Renal cortical epithelial cell (primary cell): ENCODE data around the gene AACS. TPM values are rescaled to one million over a fixed set of nuclear protein-coding genes. Genes with fewer than 3 reads are reported as not detected.
"Not testable (repeated sequence)": the region's sequence is repeated elsewhere in the genome, so short reads cannot be mapped to it uniquely, and the experiment has no call there.

Experiments
- DNase-seq: peaks from one replicate; pipeline ENCODE4 v3.0.0-alpha.2; 2011; ENCODE audit warnings: low read depth
- total RNA-seq: library from RNA; depleted of rRNA; stranded (reverse); fragments of >200 nt; gene quantifications from 2 replicates; pipeline ENCODE4 v1.2.3, GENCODE V29; 2014

The AACS gene
- total RNA-seq, 1 donor from 2014 or later, result 43.3 TPM

DNA sequence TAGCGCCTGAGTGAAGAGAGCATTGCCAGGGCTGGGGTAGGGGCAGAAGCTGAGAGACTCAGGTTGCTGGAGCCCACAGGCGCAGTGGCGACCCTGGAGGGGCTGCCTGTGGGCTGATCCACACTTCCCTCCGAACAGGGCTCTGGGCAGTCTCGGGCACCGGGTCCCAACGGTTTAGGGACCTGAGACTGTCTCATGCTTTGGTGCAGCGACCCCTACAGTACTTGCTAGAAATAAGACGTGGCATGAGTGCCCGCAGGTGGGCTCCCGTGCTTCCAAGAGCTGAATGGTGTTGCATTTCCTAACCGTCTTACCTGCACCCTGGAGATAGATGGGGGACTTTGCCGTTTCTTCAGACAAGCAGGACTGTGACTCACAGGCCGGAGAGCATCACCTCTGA lies 57.4 kb downstream of the AACS start:
- DNase-seq, result no peak

DNA sequence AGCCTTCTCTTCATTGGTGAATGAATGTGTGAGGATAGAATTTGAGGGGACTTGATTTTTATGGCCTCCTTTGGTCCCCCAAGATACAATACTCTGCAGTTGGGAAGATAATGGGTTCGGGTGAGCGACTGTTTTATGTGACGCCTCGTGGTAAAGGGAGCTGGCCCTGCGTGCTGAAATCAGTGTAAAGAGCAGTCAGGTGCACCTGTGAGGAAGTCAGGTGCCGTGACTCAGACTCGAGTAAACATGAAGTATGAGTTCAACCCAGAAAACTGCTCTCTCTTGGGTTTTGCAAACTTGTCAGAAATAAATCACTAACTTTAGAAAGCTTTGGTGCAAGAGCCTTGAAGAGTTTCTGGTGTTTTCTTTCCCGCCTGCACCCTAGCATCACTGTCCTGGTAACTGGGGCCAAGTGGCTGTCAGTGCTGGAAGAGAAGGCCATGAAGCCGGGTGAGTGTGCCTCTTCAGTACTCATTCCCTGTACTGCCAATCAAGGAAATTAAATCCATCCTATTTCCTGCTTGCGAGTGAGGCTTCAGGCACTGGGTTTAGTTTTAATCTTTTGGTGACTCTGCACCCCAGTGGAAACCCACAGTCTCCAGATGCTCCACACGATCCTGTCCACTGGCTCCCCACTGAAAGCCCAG lies 59.2 kb downstream of the AACS start:
- DNase-seq, result peak; percentile 30

DNA sequence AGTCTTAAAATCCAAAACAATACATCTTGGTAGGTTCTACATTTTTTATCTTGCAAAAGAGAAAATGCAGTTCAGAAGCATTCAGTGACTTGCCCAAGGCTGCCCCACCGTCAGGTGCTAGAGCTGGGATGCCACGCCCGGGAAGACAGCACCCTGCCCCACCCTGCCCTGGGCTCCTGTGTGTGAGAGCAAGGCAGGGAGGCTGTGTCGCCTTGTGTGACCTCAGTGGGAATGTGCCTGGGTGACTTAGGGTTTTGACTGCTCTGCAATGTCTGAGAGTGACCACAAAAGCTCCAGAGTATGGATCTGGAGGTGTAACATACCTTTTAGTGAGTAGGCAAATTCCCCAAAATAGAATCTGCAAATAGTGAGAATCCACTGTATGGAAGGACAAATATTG lies 60.0 kb downstream of the AACS start:
- DNase-seq, result no peak

DNA sequence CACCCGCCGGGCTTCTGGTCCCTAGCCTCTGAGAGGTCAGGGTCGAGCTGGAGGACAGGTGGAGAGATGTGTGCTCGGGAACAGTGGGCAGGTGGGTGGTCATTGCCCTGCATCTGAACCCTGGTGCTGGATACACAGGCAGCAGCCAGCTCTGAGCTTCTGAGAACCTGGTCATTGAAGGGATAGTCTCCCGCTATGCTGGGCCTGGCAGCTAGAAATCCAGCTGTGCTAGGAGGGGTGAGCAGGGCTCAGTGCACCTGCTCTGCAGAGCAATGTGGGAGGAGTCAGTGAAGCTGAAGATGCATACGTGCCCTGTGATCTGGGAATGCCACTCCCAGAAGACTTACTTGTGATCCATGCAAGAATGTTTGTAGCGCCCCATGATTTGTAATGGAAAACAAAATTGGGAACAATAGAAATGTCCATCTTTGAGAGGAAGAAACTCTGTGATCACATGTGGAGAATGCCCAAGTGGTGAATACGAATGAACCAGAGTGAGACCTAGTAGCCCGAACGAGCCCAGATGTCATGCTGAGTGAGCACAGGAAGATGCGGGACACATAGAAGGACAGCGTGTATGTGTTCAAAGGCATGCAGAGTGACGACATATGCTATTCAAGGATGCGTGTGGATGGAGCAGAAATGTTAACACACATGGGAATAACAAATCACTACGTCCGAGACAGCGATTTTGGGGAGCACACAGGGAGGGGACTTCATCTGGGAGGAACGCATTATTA lies 63.4 kb downstream of the AACS start:
- DNase-seq, result no peak

DNA sequence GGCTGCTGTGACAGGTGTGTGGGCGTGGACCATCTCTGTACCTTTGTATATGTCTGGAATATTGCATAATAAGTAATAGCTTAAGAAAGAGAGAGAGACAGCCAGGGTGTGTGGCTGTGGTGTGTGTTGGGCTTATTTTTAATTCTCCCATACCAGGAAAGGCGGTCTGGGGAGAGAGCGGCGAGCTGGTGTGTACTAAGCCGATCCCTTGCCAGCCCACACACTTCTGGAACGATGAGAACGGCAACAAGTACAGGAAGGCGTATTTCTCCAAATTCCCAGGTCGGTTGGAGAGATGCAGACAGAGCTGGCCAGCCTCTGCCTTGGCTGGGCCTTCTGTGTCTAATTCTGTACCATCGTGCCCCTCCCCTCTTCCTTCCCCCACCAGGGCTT lies 63.9 kb downstream of the AACS start:
- no peak for DNase-seq

DNA sequence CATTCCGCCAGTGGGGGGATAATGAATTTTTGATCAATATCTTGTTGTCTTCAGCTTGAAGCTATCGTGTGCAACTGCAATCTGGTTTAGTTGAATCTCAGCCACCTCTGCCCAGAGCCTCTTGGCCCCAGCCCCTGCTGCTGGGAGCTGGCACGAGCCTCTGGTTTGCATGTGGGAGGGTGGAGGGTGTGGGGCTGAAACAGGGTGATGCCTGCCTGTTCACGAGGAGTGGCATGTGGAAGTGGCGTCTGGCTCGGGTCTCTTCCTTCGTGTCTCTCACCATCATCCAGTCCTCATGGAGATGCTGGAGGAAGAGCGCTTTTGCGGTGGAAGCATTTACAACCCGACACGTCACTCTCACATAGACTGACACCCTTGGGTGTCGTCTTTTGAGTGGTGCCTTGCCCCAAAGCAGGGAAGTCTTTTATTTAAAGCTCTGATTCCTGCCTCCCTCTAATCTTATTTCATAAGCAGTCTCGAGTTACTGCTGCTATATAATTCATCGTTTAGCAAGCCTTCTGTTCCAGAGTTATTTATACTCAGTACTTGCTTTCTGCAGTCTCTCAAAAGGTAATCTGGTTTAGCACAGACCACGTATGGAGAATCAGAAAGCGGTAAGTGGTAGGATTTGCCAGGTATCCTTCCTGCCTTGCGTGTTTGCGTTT lies 64.5 kb downstream of the AACS start:
- DNase-seq, result no peak

DNA sequence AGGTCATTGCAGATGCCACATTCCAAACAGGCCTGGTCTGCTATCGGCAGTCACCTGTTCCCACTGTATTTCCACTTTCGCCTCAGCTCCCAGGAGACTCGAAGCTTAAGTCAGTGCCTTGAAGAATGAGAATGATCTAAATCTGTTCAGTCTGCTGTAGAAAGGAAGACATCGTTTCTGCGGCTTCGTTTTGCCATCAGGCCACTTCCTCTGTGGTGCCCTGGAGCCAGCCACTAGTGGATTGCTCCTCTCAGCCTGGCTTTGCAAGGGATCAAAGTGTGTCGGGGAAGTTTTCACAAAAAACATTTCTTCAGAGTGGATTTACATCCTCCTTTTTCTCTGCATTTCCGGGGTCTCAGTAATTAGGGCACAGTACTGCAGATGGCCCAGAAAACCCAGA lies 66.7 kb downstream of the AACS start:
- no peak for DNase-seq

DNA sequence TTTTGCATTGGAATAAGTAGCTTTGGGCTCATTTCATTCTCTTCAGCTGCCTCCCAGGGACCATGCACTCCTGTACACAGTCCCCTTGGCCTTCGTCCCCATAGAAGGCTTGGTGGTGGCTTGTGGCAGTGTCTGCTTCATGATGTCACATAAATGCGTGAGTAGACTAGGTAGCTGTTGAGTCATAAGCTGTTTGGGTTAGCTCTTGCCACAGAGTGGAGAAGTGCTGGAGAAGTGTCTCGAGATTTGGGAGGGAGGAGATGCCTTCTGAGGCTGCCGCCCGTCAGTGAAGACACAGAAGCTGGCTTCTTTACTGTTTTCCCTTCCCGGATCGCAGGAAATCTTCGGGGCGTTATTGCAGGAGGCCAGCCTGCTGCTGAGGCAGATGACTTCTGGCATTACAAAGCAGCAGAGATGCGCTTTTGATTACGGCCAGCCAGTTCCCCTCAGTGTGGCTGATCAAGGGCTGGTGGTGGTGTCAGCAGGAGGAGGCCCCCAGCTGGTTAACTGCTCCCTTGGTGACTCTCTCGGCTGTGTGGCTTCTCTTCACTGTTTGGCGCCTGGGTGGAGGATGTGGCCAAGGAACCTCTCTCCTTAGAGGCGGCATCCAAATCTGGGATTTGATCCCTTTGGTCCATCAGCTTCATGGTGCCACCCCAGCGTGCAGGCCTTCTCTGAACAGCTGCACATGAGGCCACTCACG lies 67.6 kb downstream of the AACS start:
- no peak for DNase-seq

DNA sequence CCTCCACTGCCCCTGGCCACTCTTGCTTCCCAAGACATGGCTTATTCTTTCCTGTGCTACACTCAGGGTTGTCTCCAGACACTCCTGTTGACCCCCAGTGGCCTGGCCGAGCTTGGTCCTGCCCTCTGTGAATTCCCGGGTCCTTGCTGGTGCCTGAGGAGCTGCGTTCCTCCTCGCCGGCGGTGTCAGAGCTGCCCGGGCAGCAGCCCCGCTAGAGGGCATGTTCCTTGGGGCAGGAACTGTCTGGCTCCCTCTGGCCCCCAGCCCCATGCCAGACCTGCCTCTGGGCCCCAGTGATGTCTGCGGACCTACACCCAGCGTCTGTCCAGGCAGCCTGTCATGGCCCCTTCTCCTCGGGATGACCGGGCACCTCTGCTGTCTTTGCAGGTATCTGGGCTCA lies 68.4 kb downstream of the AACS start:
- no peak for DNase-seq

DNA sequence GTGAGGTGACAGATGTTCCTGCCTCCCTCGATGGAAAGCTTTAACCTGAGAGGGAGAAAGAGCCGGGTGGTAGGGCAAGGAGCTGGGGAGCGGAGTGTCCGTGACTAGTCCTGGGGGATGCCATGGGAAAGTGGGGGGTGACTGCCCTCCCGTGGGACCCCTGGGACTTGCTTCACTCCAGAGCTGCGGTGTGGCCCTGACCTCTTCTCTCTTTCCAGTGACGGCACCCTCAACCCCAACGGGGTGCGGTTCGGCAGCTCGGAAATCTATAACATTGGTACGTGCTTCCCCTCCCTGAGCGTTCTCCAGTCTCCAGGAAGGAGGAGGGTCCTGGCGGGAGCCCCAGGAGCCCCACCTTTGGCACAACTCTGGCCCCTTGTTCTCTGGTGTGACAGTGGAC lies 69.3 kb downstream of the AACS start:
- DNase-seq, result no peak

DNA sequence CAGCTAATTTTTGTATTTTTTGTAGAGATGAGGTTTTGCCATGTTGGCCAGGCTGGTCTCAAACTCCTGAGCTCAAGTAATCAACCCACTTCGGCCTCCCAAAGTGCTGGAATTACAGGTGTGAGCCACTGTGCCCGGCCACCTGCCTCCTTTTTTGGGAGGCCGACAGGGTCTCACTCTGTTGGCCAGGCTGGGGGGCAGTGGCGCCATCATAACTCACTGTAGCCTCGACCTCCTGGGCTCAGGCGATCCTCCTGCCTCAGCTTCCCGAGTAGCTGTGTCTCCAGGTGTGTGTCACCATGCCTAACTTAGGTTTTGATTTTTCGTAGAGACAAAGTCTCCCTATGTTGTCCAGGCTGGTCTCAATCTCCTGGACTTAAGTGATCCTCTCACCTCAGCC lies 70.7 kb downstream of the AACS start:
- no peak for DNase-seq

DNA sequence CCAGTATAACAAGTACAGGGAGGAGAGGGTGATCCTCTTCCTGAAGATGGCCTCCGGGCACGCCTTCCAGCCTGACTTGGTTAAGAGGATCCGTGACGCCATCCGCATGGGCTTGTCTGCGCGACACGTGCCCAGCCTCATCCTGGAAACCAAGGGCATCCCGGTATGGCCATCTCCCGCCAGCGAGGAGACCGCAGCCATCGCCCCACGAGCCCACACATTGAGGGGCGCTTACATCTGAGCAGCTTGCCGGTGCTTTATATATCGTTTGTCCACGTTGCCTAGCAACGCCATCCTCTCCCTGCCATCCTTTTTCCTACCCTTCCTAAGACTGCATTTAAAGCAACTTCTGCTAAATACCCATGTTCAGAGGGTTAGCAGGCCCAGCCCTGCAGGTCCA lies 71.5 kb downstream of the AACS start:
- DNase-seq, result no peak

DNA sequence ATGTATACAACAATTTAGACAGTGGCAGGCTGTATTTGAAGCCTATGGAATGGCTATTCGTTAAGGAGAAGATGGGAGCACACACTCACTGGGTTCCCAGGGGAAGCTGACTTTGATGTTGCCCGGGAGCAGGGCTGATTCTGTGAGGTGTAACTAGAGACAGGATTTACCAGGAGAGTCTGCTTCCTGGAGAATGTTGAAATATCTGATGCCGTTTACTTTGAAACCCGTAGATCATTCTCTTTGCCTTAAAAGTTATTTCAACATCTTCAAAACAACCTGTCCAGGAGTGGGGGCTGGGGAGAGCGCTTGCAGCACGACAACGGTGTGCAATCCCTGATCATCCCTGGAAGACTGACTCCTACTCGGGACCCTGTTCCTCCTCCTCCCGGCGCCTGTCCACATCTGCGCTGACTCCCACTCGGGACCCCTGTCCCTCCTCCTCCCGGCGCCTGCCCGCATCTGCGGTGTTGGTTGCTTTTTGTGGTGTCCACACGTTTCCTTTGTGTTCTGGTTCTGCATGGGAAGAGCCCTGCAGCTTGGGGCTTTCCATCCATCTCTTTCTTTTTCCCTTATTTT lies 72.6 kb downstream of the AACS start:
- no peak for DNase-seq

DNA sequence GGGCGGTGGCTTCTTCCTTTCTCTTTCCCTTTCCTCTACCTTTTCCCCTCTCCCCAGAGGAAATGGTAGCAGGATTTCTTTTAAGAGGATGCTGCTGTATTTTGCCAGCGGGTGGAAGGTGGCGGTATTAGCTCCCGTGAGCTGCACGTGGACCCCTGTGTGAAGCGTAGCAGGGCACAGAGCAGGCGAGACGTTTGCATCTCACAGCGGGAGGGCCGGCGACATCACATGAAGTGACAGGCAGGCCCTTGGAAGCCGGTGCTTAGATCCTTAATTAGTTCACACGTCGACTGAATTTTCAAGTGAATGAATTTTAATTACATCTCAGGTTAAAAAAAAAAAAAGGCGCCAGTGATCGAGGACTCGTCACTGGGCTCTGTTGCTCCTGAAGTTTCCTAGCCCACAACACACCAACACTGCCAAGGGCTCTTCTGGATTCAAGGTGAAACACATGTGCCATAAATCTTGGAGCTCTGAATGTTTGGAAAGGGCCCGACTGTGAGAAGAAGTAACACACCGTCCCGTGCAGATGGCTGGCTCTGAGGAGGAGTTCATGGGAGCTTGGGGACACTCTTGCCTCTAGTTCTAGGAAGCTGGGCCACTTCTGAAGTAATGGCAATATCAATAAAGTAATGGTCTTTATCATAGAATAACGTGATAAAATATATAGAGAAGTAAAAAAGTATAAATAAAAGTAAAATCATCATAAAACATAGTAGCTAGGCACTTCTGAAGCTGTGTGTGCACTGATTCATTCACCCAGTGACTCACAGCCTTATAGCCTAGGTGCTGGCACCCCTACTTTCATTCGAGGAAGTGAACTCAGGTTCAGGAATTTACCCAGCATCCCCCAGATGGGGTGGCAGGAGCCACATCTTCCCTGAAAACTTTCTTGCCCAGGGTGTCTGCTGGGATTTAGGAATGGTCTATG lies 75.3 kb downstream of the AACS start:
- peak; percentile 80 for DNase-seq

DNA sequence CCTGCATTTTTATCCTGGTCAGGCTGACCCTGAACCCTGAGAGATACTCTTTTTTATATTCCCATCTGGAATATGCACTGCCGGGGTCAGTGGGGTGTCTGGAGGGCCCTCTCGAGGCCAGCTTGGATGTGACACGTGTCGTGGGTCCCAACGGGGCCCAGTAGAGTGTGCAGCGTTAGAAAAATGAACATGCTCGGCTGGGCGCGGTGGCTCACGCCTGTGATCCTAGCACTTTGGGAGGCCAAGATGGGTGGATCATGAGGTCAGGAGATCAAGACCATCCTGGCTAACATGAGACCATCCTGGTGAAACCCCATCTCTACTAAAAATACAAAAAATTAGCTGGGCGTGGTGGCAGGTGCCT lies 76.0 kb downstream of the AACS start:
- not testable (repeated sequence) for DNase-seq

DNA sequence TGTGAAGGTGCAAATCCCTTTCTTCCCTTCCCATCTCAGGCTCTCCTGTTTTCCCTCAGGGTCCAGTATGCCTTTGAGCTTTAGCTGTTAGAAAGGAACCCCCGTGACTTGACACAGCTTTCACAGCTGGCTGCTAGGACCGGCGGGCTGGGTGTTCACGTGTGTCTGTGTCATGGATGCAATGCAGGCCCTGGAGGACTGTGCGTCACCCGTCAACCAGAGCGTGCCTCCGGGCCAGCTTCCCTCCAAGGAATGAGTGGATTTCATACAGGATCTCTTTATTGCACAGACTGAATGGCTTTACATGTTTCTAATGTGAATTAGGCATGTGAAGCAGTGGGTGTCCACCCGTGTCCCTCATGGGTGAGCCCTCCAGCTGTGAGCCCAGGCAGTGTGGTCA lies 77.4 kb downstream of the AACS start:
- no peak for DNase-seq

DNA sequence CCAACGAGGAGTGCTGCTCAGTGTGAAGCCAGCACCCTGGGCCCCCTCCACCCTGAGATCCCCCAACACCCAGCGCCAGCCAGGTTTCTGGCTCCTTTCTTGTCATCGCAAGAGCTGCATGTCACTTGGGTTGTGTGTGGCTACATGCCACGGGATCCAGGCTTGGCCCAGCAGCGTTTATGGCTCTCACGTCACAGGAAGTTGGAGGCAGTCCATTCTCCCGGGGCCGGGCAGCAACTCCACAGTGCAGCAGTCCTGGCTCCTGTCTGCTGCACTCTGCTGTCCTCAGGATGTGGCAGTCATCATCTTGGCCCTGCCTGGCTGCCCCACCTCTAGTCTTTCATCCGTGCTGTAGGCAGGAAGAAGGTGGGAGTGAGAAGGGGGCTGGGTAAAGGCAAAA lies 78.3 kb downstream of the AACS start:
- DNase-seq, result no peak

DNA sequence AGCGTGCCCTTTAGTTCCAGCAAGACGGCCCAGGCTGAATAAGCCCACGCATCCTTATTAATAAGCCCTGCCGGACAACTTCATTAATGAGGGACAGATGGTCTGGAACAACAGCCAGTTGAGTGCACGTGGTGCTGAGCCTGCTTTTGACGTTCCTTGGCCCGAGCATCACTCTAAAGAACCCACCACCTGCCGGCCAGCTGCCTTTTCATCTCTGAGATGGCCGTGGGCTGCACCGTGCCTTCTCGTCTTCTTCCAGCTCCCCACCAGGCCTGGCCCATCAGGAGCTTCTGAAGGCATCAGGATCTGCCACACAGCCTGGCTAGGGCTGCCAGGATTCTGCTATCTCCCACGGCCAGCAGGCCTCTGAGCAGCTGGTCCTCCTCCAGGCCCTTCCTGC lies 80.0 kb downstream of the AACS start:
- DNase-seq, result no peak

DNA sequence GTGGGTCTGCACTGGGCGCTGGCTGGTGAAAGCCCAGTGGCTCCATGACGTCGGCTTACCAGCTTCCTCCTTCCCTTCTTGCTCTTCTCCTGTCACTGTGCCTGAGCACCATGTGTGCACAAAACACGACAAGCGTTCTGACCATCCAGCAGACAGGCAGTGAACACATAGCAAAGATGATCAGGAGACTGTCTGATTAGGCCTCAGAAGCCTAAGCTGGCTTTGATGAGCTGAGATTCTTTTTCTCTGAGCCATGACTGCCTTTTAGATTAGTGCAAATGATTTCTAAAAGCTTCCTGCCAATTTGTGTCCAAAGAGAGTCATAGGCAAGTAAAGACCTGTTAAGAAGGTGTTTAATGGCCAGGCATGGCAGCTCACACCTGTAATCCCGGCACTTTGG lies 83.1 kb downstream of the AACS start:
- DNase-seq, result no peak

DNA sequence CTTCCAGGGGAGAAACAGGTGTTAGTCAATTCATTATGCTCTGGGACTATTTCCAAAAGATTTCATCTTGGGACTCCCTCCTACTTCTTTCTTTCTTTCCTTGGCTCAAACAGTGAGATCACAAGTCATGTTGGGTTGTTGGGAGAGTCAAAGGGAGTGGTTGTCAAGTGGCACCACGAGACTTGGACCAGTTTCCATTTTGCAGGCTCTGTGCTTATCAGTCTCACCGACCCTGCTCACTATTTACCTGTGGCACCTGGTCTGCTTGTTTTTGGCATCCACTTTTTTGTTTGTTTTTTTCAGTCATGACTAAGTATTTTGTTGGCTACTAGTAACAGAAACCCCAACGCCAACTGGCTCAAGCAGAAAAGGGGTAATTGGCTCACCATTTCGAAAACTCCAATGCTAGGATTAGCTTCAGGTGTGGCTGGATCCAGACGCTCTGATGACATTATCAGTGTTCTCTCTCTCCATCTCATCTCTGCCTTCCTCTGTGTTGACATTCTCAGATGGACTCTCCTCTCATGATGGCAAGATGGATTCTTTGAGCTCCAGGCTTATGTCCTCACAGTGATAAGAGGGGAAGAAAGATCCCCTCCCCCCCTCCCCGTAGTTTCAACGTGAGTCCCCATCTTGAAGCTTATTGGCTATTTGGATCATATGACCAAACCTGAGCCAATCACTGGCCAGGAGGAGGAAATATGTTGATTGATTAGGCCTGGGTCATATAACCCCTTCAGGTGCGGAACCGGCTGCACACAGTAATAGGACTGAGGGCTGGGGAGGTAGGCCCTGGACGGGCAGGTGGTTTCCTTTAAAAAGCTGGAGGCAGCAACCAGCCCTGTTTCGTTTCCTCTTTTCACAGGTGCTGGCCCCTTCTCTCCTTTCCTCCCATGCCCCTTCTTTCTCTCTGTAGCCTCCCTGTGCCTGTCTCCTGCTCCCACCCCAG lies 84.2 kb downstream of the AACS start:
- DNase-seq, result no peak
